Caki2 (cell line): ENCODE results near the gene SGTA. TPM values are rescaled to one million over a fixed set of nuclear protein-coding genes. Genes with fewer than 3 reads are reported as not detected.

ENCODE experiments used
- total RNA-seq: library from RNA; depleted of rRNA; stranded (reverse); fragments of >200 nt; shearing (Covaris generic); gene quantifications from 2 replicates; pipeline ENCODE4 v1.2.3, GENCODE V29; 2014; ENCODE audit warnings: low replicate concordance; rRNA removed

The SGTA gene
- total RNA-seq, 1 experiment from 2014 or later: 62.5 TPM

Other genes with a start within 250 kb of the SGTA start
- 0.38 and 0.47 TPM in 2 replicates for gene GNG7, start 80.6 kb downstream of the SGTA start, total RNA-seq
- gene DIRAS1, start 61.9 kb downstream of the SGTA start, total RNA-seq: 0.17 and 0.23 TPM in 2 replicates
- gene SLC39A3, start 43.3 kb downstream of the SGTA start, total RNA-seq: 32.1 and 33.1 TPM in 2 replicates
- gene THOP1, start 2.2 kb upstream of the SGTA start, total RNA-seq: 127 and 192 TPM in 2 replicates
- gene ZNF554, start 36.6 kb upstream of the SGTA start, total RNA-seq: 0.41 and 3.2 TPM in 2 replicates
- gene ZNF555, start 58.2 kb upstream of the SGTA start, total RNA-seq: 3.9 and 12.4 TPM in 2 replicates
- 0.20 TPM in 1 of 2 replicates, not detected in the other for gene ZNF556, start 84.1 kb upstream of the SGTA start, total RNA-seq
- gene ZNF57, start 117.7 kb upstream of the SGTA start, total RNA-seq: 0.37 and 0.58 TPM in 2 replicates
- gene ZNF77, start 161.7 kb upstream of the SGTA start, total RNA-seq: 2.2 TPM in 1 of 2 replicates, not detected in the other
- 10.5 and 21.3 TPM in 2 replicates for gene TLE6, start 194.3 kb upstream of the SGTA start, total RNA-seq
- 3.9 TPM in 1 of 2 replicates, not detected in the other for gene TLE2, start 246.0 kb upstream of the SGTA start, total RNA-seq